HL-60/S4 treated with retinoic acid at 250 ng/mL for 4 days and 3 days (cell line): ENCODE data around the gene SLC25A2.
"Not testable (repeated sequence)": the region's sequence is repeated elsewhere in the genome, so short reads cannot be mapped to it uniquely, and the experiment has no call there.

Experiments
- in situ Hi-C: fragments of 300-500 bp; cut with MboI; formaldehyde crosslinking; loops from 2 replicates; pipeline ENCODE4 v1.7.0; 2022; ENCODE audit warnings: low sequenced_read_pairs

SLC25A2 gene

GRCh38 chr5:141303756-141304155 is at the start of gene SLC25A2:
TSS of gene SLC25A2 (minus strand) at chr5:141304049. CDS start at chr5:141303865, 184 bp downstream.
- in situ Hi-C loops = no loop called here

GRCh38 chr5:141351591-141351990 is 47.7 kb upstream of the SLC25A2 start:
- in situ Hi-C loops = no loop called here

GRCh38 chr5:141349917-141350619 is 46.2 kb upstream of the SLC25A2 start, which contains the start of gene PCDHGB1:
TSS of gene PCDHGB1 (plus strand) at chr5:141350099. CDS start at chr5:141350261, 162 bp downstream.
- in situ Hi-C loops = no loop called here

- in situ Hi-C loops = not testable (repeated sequence)
These were observed 42.2 kb upstream of the SLC25A2 start for GRCh38 chr5:141346017-141346416.

- in situ Hi-C loops = no loop called here
These were observed 41.5 kb upstream of the SLC25A2 start for GRCh38 chr5:141345327-141345726.

- in situ Hi-C loops = no loop called here
These were observed 40.2 kb upstream of the SLC25A2 start for GRCh38 chr5:141343953-141344463.

GRCh38 chr5:141343242-141343952 is 39.5 kb upstream of the SLC25A2 start, which contains the start of gene PCDHGA3:
TSS of gene PCDHGA3 (plus strand) at chr5:141343829. CDS start at chr5:141344034, 205 bp downstream.
- in situ Hi-C loops = no loop called here

GRCh38 chr5:141342773-141343172 is 38.9 kb upstream of the SLC25A2 start:
- in situ Hi-C loops = no loop called here

- in situ Hi-C loops = not testable (repeated sequence)
These were observed 37.0 kb upstream of the SLC25A2 start for GRCh38 chr5:141340781-141341354.

- in situ Hi-C loops = no loop called here
These were observed 34.9 kb upstream of the SLC25A2 start, which contains the start of gene PCDHGA2 for GRCh38 chr5:141338538-141339306. TSS of gene PCDHGA2 (plus strand) at chr5:141338760.

- in situ Hi-C loops = not testable (repeated sequence)
These were observed 28.7 kb upstream of the SLC25A2 start for GRCh38 chr5:141332571-141332970.

GRCh38 chr5:141330299-141331080 is 26.6 kb upstream of the SLC25A2 start, which contains the start of gene PCDHGA1:
TSS of gene PCDHGA1 (plus strand) at chr5:141330514.
- in situ Hi-C loops = no loop called here

GRCh38 chr5:141328231-141328630 is 24.4 kb upstream of the SLC25A2 start:
- in situ Hi-C loops = no loop called here

- in situ Hi-C loops = no loop called here
These were observed 22.4 kb upstream of the SLC25A2 start for GRCh38 chr5:141326088-141326854.

GRCh38 chr5:141322261-141322660 is 18.4 kb upstream of the SLC25A2 start:
- in situ Hi-C loops = no loop called here

GRCh38 chr5:141320225-141321169 is 16.6 kb upstream of the SLC25A2 start, which contains the start of gene TAF7:
TSS of gene TAF7 (minus strand) at chr5:141320784. CDS start at chr5:141320044, 740 bp downstream.
- in situ Hi-C loops = no loop called here

GRCh38 chr5:141319699-141320098 is 15.8 kb upstream of the SLC25A2 start:
- in situ Hi-C loops = no loop called here

- in situ Hi-C loops = no loop called here
These were observed 15.4 kb upstream of the SLC25A2 start for GRCh38 chr5:141319202-141319601.
